ENCODE data around the gene FASTK. TPM values are rescaled to one million over a fixed set of nuclear protein-coding genes. Genes with fewer than 3 reads are reported as not detected.

Gene FASTK
- total and polyA plus RNA-seq, 2 donors (not counting 3 experiments of a cell fraction or from before 2014, with no cell fraction given): 73.3 to 113 TPM

DNA sequence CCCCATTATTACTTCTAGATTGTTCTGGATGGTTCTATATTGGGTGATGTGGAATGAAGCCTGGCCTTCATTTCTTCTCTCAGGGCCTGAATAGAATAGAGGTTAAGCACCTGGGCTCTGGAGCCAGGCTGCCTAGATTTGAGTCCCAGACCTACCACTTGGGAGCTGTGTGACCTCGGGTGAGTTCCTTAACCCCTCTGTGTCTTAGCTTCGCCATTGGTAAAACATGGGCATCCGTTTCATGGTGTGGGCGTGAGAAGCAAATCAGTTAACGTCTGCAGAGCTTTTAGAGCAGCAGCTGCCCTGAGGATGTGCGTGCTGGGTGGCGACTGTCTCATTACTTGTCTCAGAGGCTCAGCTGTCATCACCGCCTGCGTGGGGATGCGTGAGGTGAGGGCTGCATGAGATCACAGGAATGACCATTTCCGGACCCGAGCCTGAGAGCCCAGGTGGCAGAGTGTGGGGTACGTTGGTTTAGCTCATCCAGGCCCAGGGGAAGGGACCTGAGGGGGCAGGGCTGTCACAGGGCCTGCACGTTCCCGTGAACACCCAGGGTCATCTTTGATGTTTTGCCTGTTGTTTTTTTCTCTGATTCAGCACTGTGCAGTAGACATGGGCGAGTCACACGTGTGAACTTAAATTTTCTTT lies 15.3 kb upstream of the FASTK start:
- dilution Hi-C loops (cut with MboI; ENCODE audit: extremely low pct_ligation_motif_present, low sequenced_read_pairs) (no loop called here), intact Hi-C loops (cut with micrococcal nuclease) (loop anchor here (1.0 kb wide), 1 partner anchor 8 kb away; no protein-coding TSS in a partner anchor)
- Histone ChIP-seq H3K9me1 (replicated peaks; ENCODE audit: control insufficient read depth, extremely low read depth, insufficient read depth, low read length) (no peaks in the 10 kb centered on the region), H3K9me3 (replicated peaks; ENCODE audit: control insufficient read depth, insufficient read depth, low read length) (no peaks in the 10 kb centered on the region), H3K27ac (ENCODE audit: insufficient read depth, low read depth, low read length) (no peak overlapping the region), H4K20me1 (replicated peaks; ENCODE audit: control insufficient read depth, extremely low read depth, insufficient read depth, low read length) (no peaks in the 10 kb centered on the region), H3K4me1 (ENCODE audit: control insufficient read depth, extremely low read depth, insufficient read depth, low read length) (peaks cover 15% of the 10 kb centered on the region), H3K27me3 (ENCODE audit: control insufficient read depth in 2 of 2, insufficient read depth in 2 of 2, low read length in 2 of 2) (no peaks in the 10 kb centered on the region), H3K4me2 (ENCODE audit: insufficient read depth, low read length) (no peak overlapping the region), H3K36me3 (ENCODE audit: control insufficient read depth in 2 of 2, extremely low read depth in 1 of 2, insufficient read depth in 2 of 2, low read length in 2 of 2) (peaks cover 0 to 12% of the 10 kb centered on the region in 2 experiments), H3K9ac (replicated peaks; ENCODE audit: extremely low read depth, insufficient read depth, low read length) (no peak overlapping the region), H3K79me2 (ENCODE audit: control insufficient read depth, insufficient read depth, low read length) (peaks cover 95% of the 10 kb centered on the region), H2AFZ (ENCODE audit: low read depth, low read length) (no peak overlapping the region), H3K4me3 (replicated peaks in 1 of 3; ENCODE audit: insufficient read depth in 1 of 3, low read depth in 1 of 3, low read length in 3 of 3) (no peak overlapping the region)
- CTCF ChIA-PET: interaction anchor here (2.3 kb wide), 1 partner anchor 28 kb away, joined by 8 read pairs; no protein-coding TSS in a partner anchor
- no peak for DNase-seq (ENCODE audit: low read depth, low spot score)
- no peak for FAIRE-seq
- POLR2A ChIA-PET: interaction anchor here (0.5 kb wide), 1 partner anchor 33 kb away, joined by 3 read pairs; no protein-coding TSS in a partner anchor
- TF ChIP-seq FOS (IDR thresholded peaks at IDR 0.05; ENCODE audit: borderline replicate concordance, insufficient read depth, low read length): peak; percentile 11
- TF ChIP-seq, protein P1, sequence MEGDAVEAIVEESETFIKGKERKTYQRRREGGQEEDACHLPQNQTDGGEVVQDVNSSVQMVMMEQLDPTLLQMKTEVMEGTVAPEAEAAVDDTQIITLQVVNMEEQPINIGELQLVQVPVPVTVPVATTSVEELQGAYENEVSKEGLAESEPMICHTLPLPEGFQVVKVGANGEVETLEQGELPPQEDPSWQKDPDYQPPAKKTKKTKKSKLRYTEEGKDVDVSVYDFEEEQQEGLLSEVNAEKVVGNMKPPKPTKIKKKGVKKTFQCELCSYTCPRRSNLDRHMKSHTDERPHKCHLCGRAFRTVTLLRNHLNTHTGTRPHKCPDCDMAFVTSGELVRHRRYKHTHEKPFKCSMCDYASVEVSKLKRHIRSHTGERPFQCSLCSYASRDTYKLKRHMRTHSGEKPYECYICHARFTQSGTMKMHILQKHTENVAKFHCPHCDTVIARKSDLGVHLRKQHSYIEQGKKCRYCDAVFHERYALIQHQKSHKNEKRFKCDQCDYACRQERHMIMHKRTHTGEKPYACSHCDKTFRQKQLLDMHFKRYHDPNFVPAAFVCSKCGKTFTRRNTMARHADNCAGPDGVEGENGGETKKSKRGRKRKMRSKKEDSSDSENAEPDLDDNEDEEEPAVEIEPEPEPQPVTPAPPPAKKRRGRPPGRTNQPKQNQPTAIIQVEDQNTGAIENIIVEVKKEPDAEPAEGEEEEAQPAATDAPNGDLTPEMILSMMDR (IDR thresholded peaks at IDR 0.05; ENCODE audit: extremely low read depth in 1 of 2, insufficient read depth in 1 of 2, low read depth in 1 of 2, low read length in 2 of 2): no peak
- no TSS peak for BruUV-seq (replicated peaks)

GRCh38 chr7:151095123-151095797 lies 14.7 kb upstream of the FASTK start:
- ChIA-PET CTCF (interaction anchor here (0.8 to 2.3 kb wide), 2 partner anchors 13 to 28 kb away, joined by 3 to 8 read pairs; no protein-coding TSS in a partner anchor), POLR2A (no interaction called here)
- FAIRE-seq (no peak), DNase-seq (ENCODE audit: low read depth, low spot score) (no peak)
- H4K20me1 ChIP-seq (replicated peaks; ENCODE audit: control insufficient read depth, extremely low read depth, insufficient read depth, low read length): no peaks in the 10 kb centered on the region
- peaks cover 93% of the 10 kb centered on the region for H3K79me2 ChIP-seq (ENCODE audit: control insufficient read depth, insufficient read depth, low read length)
- TF ChIP-seq JUN (IDR thresholded peaks at IDR 0.05; ENCODE audit: borderline replicate concordance, insufficient read depth, insufficient read length, low read depth): no peak
- no peak for TF ChIP-seq POLR2A (IDR thresholded peaks at IDR 0.05; ENCODE audit: low read depth, low read length)
- no peak for TF ChIP-seq POLR2AphosphoS5 (IDR thresholded peaks at IDR 0.05; ENCODE audit: insufficient read depth, low read depth, low read length)
- H2AFZ ChIP-seq (ENCODE audit: low read depth, low read length): no peak overlapping the region
- no peak overlapping the region for H3K4me2 ChIP-seq (ENCODE audit: insufficient read depth, low read length)
- H3K36me3 ChIP-seq (ENCODE audit: control insufficient read depth in 2 of 2, extremely low read depth in 1 of 2, insufficient read depth in 2 of 2, low read length in 2 of 2): peaks cover 0 to 12% of the 10 kb centered on the region in 2 experiments
- no TSS peak for BruUV-seq (replicated peaks)
- no peak overlapping the region for H3K27ac ChIP-seq (ENCODE audit: insufficient read depth, low read depth, low read length)
- dilution Hi-C loops (cut with MboI; ENCODE audit: extremely low pct_ligation_motif_present, low sequenced_read_pairs): no loop called here
- no peaks in the 10 kb centered on the region for H3K27me3 ChIP-seq (ENCODE audit: control insufficient read depth in 2 of 2, insufficient read depth in 2 of 2, low read length in 2 of 2)
- no peaks in the 10 kb centered on the region for H3K9me1 ChIP-seq (replicated peaks; ENCODE audit: control insufficient read depth, extremely low read depth, insufficient read depth, low read length)
- H3K4me1 ChIP-seq (ENCODE audit: control insufficient read depth, extremely low read depth, insufficient read depth, low read length): peaks cover 21% of the 10 kb centered on the region
- H3K4me3 ChIP-seq (replicated peaks in 1 of 3; ENCODE audit: insufficient read depth in 1 of 3, low read depth in 1 of 3, low read length in 3 of 3): no peak overlapping the region
- intact Hi-C loops (cut with micrococcal nuclease): loop anchor here (1.0 kb wide), 1 partner anchor 9 kb away; no protein-coding TSS in a partner anchor
- no peak overlapping the region for H3K9ac ChIP-seq (replicated peaks; ENCODE audit: extremely low read depth, insufficient read depth, low read length)
- H3K9me3 ChIP-seq (replicated peaks; ENCODE audit: control insufficient read depth, insufficient read depth, low read length): no peaks in the 10 kb centered on the region
